Activated CD4-positive, alpha-beta T cell treated with anti-CD3 and anti-CD28 coated beads, Interleukin-2, amount 50 U/mL, for 24 hours (primary cell): ENCODE measurements around the gene MAP4K2.
A peak's percentile ranks its signal among the peaks of the same experiment; 100 is the strongest.
"Not testable (repeated sequence)": the region's sequence is repeated elsewhere in the genome, so short reads cannot be mapped to it uniquely, and the experiment has no call there.

Source experiments
- DNase-seq, 2 donors: peaks; one replicate each; pipeline ENCODE4 v3.0.0-alpha.2; 2020; ENCODE audit warnings: low read depth in 1 of 2, low spot score in 1 of 2

Gene MAP4K2

GRCh38 chr11:64803158-64803845, at the start of gene MAP4K2:
Gene MAP4K2, minus strand, starts transcription at chr11:64803214. Its CDS starts 65 bp downstream, at chr11:64803149.
- peak; percentile 66 to 75 for DNase-seq

- DNase-seq: no peak
These were observed 48.9 kb upstream of the MAP4K2 start for GRCh38 chr11:64851831-64852351.

GRCh38 chr11:64850979-64851567, 48.1 kb upstream of the MAP4K2 start:
- no peak for DNase-seq

- no peak for DNase-seq
These were observed 46.8 kb upstream of the MAP4K2 start for GRCh38 chr11:64849598-64850356.

GRCh38 chr11:64848826-64849597, 46.0 kb upstream of the MAP4K2 start:
- no peak for DNase-seq

- no peak for DNase-seq
These were observed 45.3 kb upstream of the MAP4K2 start for GRCh38 chr11:64848214-64848825.

GRCh38 chr11:64846998-64847666, 44.1 kb upstream of the MAP4K2 start:
- DNase-seq: peak; percentile 89

- DNase-seq: not testable (repeated sequence)
These were observed 42.7 kb upstream of the MAP4K2 start for GRCh38 chr11:64845776-64846129.

GRCh38 chr11:64845129-64845775, 42.2 kb upstream of the MAP4K2 start:
- no peak for DNase-seq

- DNase-seq: no peak
These were observed 41.5 kb upstream of the MAP4K2 start, which contains the start of gene CDC42BPG for GRCh38 chr11:64844330-64845128. Gene CDC42BPG, minus strand, starts transcription at chr11:64844653. Its CDS starts 84 bp downstream, at chr11:64844569.

- no peak for DNase-seq
These were observed 40.8 kb upstream of the MAP4K2 start for GRCh38 chr11:64843686-64844329.

- no peak for DNase-seq
These were observed 40.1 kb upstream of the MAP4K2 start for GRCh38 chr11:64842851-64843685.

GRCh38 chr11:64842366-64842759, 39.3 kb upstream of the MAP4K2 start:
- no peak for DNase-seq

GRCh38 chr11:64841592-64842365, 38.8 kb upstream of the MAP4K2 start:
- DNase-seq: no peak

- DNase-seq: no peak
These were observed 37.1 kb upstream of the MAP4K2 start for GRCh38 chr11:64839887-64840782.

- DNase-seq: no peak
These were observed 36.3 kb upstream of the MAP4K2 start for GRCh38 chr11:64839335-64839734.
